ENCODE measurements around the gene CFAP77.

- TF ChIP-seq CTCF (IDR thresholded peaks at IDR 0.05) (no peak), POLR2A (IDR thresholded peaks at IDR 0.05) (no peak)
These were observed 30.7 kb downstream of the CFAP77 start for GRCh38 chr9:132440735-132441134.
